Hepatocyte (in vitro differentiated cells): ENCODE measurements around the gene HNRNPH1. TPM values are rescaled to one million over a fixed set of nuclear protein-coding genes. Genes with fewer than 3 reads are reported as not detected.

Experiments used
- DNase-seq: peaks from one replicate; pipeline ENCODE4 v3.0.0-alpha.2; 2016; ENCODE audit warnings: low spot score
- H2AFZ ChIP-seq: fragments of 200-600 bp; sonication (generic); 2 replicates; pipeline ENCODE4 v1.6.0; 2016; ENCODE audit warnings: antibody characterized with exemption, mild to moderate bottlenecking
- H3K27ac ChIP-seq: fragments of 200-600 bp; sonication (generic); 2 replicates; pipeline ENCODE4 v1.5.1; 2016; ENCODE audit warnings: mild to moderate bottlenecking
- H3K27me3 ChIP-seq: fragments of 200-600 bp; sonication (generic); 2 replicates; pipeline ENCODE4 v1.6.1; 2016
- H3K36me3 ChIP-seq: fragments of 200-600 bp; sonication (generic); replicated peaks from 2 replicates; pipeline ENCODE4 v1.5.1; 2016; ENCODE audit warnings: low read depth; ENCODE audit not compliant: insufficient read depth
- H3K4me1 ChIP-seq: fragments of 200-600 bp; sonication (generic); 2 replicates; pipeline ENCODE4 v1.5.1; 2016; ENCODE audit warnings: mild to moderate bottlenecking, moderate library complexity; ENCODE audit not compliant: insufficient read depth
- H3K4me2 ChIP-seq: fragments of 200-600 bp; sonication (generic); 2 replicates; pipeline ENCODE4 v1.6.0; 2016
- H3K4me3 ChIP-seq: fragments of 200-600 bp; sonication (generic); 2 replicates; pipeline ENCODE4 v1.5.1; 2016; ENCODE audit warnings: mild to moderate bottlenecking
- H3K79me2 ChIP-seq: fragments of 200-600 bp; sonication (generic); 2 replicates; pipeline ENCODE4 v1.6.0; 2017; ENCODE audit warnings: mild to moderate bottlenecking
- H3K9me2 ChIP-seq: fragments of 200-600 bp; sonication (generic); replicated peaks from 2 replicates; pipeline ENCODE4 v1.6.0; 2017; ENCODE audit warnings: mild to moderate bottlenecking; ENCODE audit not compliant: insufficient read depth
- H3K9me3 ChIP-seq: fragments of 200-600 bp; sonication (generic); 2 replicates; pipeline ENCODE4 v1.5.1; 2016; ENCODE audit warnings: low read depth, mild to moderate bottlenecking
- H4K20me1 ChIP-seq: fragments of 200-600 bp; sonication (generic); 2 replicates; pipeline ENCODE4 v1.6.0; 2016; ENCODE audit warnings: mild to moderate bottlenecking; ENCODE audit not compliant: insufficient read depth, poor library complexity, severe bottlenecking
- CTCF ChIP-seq: fragments of 200-600 bp; sonication (generic); IDR thresholded peaks from 2 replicates; pipeline ENCODE4 v1.5.1; 2016; ENCODE audit warnings: antibody characterized with exemption, mild to moderate bottlenecking; ENCODE audit not compliant: poor library complexity
- EZH2 ChIP-seq: fragments of 200-600 bp; sonication (generic); IDR thresholded peaks from 2 replicates; pipeline ENCODE4 v1.6.1; 2016; ENCODE audit warnings: antibody characterized with exemption, mild to moderate bottlenecking, borderline replicate concordance
- EZH2phosphoT487 ChIP-seq: fragments of 200-600 bp; sonication (generic); IDR thresholded peaks from one replicate; pipeline ENCODE4 v1.6.1; 2018; ENCODE audit warnings: antibody characterized with exemption, mild to moderate bottlenecking, low read depth, moderate library complexity; ENCODE audit not compliant: unreplicated experiment, severe bottlenecking
- WGBS: methylation state at CpG from one replicate; pipeline ENCODE4 v1.1.6; 2016; ENCODE audit warnings: low lambda C conversion rate; ENCODE audit errors: missing lambda C conversion rate; 5-methylcytosine and 5-hydroxymethylcytosine counted together
- polyA plus RNA-seq: library from polyadenylated mRNA; unstranded; fragments of >200 nt; fragmentation: Nextera tagmentation; extraction: Ambion mirVana; gene quantifications from 2 replicates; pipeline ENCODE4 v1.2.1, GENCODE V29; 2016
- total RNA-seq: library from RNA; depleted of rRNA; stranded (reverse); fragments of >200 nt; gene quantifications from 2 replicates; pipeline ENCODE4 v1.2.3, GENCODE V29; 2014

The HNRNPH1 gene
- total and polyA plus RNA-seq, 2 experiments from 2014 or later = 99.9 to 485 TPM

GRCh38 chr5:179601871-179602625 is 21.4 kb downstream of the HNRNPH1 start:
- Histone ChIP-seq H3K27ac (no peak overlapping the region), H2AFZ (no peak overlapping the region), H3K9me3 (no peaks in the 10 kb centered on the region), H3K4me2 (no peak overlapping the region), H4K20me1 (peaks cover 1% of the 10 kb centered on the region), H3K4me3 (no peak overlapping the region), H3K79me2 (no peaks in the 10 kb centered on the region), H3K9me2 (no peaks in the 10 kb centered on the region), H3K36me3 (no peaks in the 10 kb centered on the region), H3K4me1 (no peaks in the 10 kb centered on the region), H3K27me3 (no peaks in the 10 kb centered on the region)
- WGBS = 97% methylated on average over 18 of the region's 18 CpGs
- TF ChIP-seq EZH2phosphoT487 = no peak
- no peak for TF ChIP-seq EZH2
- TF ChIP-seq CTCF = no peak
- DNase-seq = no peak

DNA sequence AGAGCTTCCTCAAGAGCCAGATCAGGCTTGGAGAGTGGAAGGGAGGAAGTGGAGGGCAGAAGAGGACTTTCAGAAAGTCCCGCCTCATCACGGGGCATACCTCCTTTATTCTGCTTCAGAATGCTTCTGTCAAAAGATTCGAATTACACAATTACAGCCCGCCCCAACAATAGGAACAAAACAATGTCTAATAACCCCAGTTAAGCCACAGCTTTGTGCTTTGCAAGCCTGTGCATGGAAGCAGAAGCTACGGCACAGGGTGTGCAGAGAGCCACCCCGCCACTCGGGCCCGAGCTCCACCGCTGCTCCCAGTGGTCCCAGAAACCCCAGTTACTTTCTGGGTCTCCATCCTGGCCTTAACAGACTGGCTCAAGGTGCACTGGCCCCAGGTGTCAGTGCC is 23.5 kb downstream of the HNRNPH1 start:
- H3K4me2 ChIP-seq = no peak overlapping the region
- H3K79me2 ChIP-seq = no peaks in the 10 kb centered on the region
- H3K27me3 ChIP-seq = no peaks in the 10 kb centered on the region
- H3K27ac ChIP-seq = no peak overlapping the region
- WGBS = 93% methylated on average over 9 of the region's 9 CpGs
- H4K20me1 ChIP-seq = no peaks in the 10 kb centered on the region
- H3K4me3 ChIP-seq = no peak overlapping the region
- no peaks in the 10 kb centered on the region for H3K36me3 ChIP-seq
- no peaks in the 10 kb centered on the region for H3K9me2 ChIP-seq
- H3K4me1 ChIP-seq = no peaks in the 10 kb centered on the region
- no peak overlapping the region for H2AFZ ChIP-seq
- no peaks in the 10 kb centered on the region for H3K9me3 ChIP-seq
- no peak for TF ChIP-seq EZH2phosphoT487
- TF ChIP-seq EZH2 = no peak
- no peak for TF ChIP-seq CTCF
- no peak for DNase-seq

DNA sequence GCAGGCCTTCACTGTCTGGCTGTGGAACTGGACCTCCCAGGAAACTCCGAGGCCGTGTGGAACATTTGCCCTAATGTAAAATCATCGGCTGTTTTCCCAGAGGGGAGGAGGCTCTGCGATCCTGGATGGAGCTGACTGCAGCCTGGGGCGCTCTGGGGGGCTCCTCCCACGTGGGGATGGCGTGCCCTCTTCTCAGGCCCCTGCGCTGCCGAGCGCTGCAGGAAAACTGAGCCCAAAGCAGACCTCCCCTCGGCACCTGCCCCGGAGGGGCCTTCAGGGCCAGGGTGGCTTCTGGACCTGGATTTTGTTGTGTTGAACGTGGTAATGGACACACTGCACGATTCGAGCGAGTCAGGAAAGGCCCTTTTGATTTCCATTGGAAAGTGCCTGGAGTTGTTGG is 23.9 kb downstream of the HNRNPH1 start:
- no peak for DNase-seq
- no peak overlapping the region for H3K4me2 ChIP-seq
- H3K27ac ChIP-seq = no peak overlapping the region
- H3K9me2 ChIP-seq = no peaks in the 10 kb centered on the region
- no peaks in the 10 kb centered on the region for H3K4me1 ChIP-seq
- WGBS = 92% methylated on average over 16 of the region's 16 CpGs
- no peaks in the 10 kb centered on the region for H3K9me3 ChIP-seq
- H3K36me3 ChIP-seq = no peaks in the 10 kb centered on the region
- no peaks in the 10 kb centered on the region for H3K79me2 ChIP-seq
- H3K27me3 ChIP-seq = no peaks in the 10 kb centered on the region
- no peak overlapping the region for H2AFZ ChIP-seq
- TF ChIP-seq EZH2 (no peak), EZH2phosphoT487 (no peak), CTCF (no peak)
- H4K20me1 ChIP-seq = no peaks in the 10 kb centered on the region
- no peak overlapping the region for H3K4me3 ChIP-seq
